H9 (cell line): ENCODE data around the gene NAXD. TPM values are rescaled to one million over a fixed set of nuclear protein-coding genes. Genes with fewer than 3 reads are reported as not detected.

Experiments
- DNase-seq: peaks from one replicate; pipeline ENCODE4 v3.0.0-alpha.2; 2017
- H2AFZ ChIP-seq: one replicate; pipeline ENCODE4 v1.6.1; 2013; ENCODE audit warnings: mild to moderate bottlenecking, low read length, control low read depth, moderate library complexity
- H2AK5ac ChIP-seq: 2 replicates; pipeline ENCODE4 v1.6.1; 2013; ENCODE audit warnings: low read length, control low read depth, mixed read lengths; ENCODE audit not compliant: insufficient read length
- H2BK120ac ChIP-seq: one replicate; pipeline ENCODE4 v1.6.1; 2013; ENCODE audit warnings: low read depth, mild to moderate bottlenecking, low read length, control low read depth, inconsistent platforms; ENCODE audit not compliant: poor library complexity, severe bottlenecking
- H2BK12ac ChIP-seq: 2 replicates; pipeline ENCODE4 v1.6.1; 2013; ENCODE audit warnings: low read length, control low read depth, mixed read lengths, low read depth; ENCODE audit not compliant: insufficient read length
- H2BK15ac ChIP-seq: 2 replicates; pipeline ENCODE4 v1.6.1; 2013; ENCODE audit warnings: low read depth, low read length, control low read depth
- H2BK20ac ChIP-seq: one replicate; pipeline ENCODE4 v1.6.1; 2013; ENCODE audit warnings: low read depth, mild to moderate bottlenecking, low read length, control low read depth, inconsistent platforms; ENCODE audit not compliant: poor library complexity, severe bottlenecking
- H2BK5ac ChIP-seq: 2 replicates; pipeline ENCODE4 v1.6.1; 2013; ENCODE audit warnings: low read length, control low read depth, mixed read lengths; ENCODE audit not compliant: insufficient read length
- H3K14ac ChIP-seq: 2 replicates; pipeline ENCODE4 v1.6.1; 2013; ENCODE audit warnings: low read length, control low read depth; ENCODE audit not compliant: insufficient read depth
- H3K18ac ChIP-seq: 2 replicates; pipeline ENCODE4 v1.6.1; 2013; ENCODE audit warnings: low read depth, mild to moderate bottlenecking, mixed read lengths, low read length, control low read depth; ENCODE audit not compliant: insufficient read length
- H3K23ac ChIP-seq: 2 replicates; pipeline ENCODE4 v1.6.1; 2013; ENCODE audit warnings: low read length, control low read depth, mixed read lengths, low read depth; ENCODE audit not compliant: insufficient read length
- H3K23me2 ChIP-seq: 2 replicates; pipeline ENCODE4 v1.6.1; 2013; ENCODE audit warnings: low read depth, mild to moderate bottlenecking, mixed read lengths, low read length, control low read depth; ENCODE audit not compliant: insufficient read length, poor library complexity, severe bottlenecking
- H3K27ac ChIP-seq: 2 replicates; pipeline ENCODE4 v1.5.1; 2013; ENCODE audit warnings: low read length, control low read depth, mixed read lengths, low read depth; ENCODE audit not compliant: insufficient read length
- H3K27me3 ChIP-seq: 2 replicates; pipeline ENCODE4 v1.6.1; 2013; ENCODE audit warnings: low read length, control low read depth, inconsistent platforms; ENCODE audit not compliant: insufficient read depth
- H3K4ac ChIP-seq: 2 replicates; pipeline ENCODE4 v1.6.1; 2013; ENCODE audit warnings: low read depth, mild to moderate bottlenecking, control low read depth, inconsistent platforms, low read length, moderate library complexity
- H3K4me1 ChIP-seq: 2 replicates; pipeline ENCODE4 v1.6.1; 2013; ENCODE audit warnings: low read length, control low read depth, inconsistent platforms; ENCODE audit not compliant: insufficient read depth
- H3K4me2 ChIP-seq: 2 replicates; pipeline ENCODE4 v1.6.1; 2013; ENCODE audit warnings: low read length, control low read depth, mixed read lengths; ENCODE audit not compliant: insufficient read length, insufficient read depth
- H3K56ac ChIP-seq: 2 replicates; pipeline ENCODE4 v1.6.1; 2013; ENCODE audit warnings: low read depth, mild to moderate bottlenecking, mixed read lengths, low read length, control low read depth; ENCODE audit not compliant: insufficient read length
- H3K79me1 ChIP-seq: 2 replicates; pipeline ENCODE4 v1.6.1; 2013; ENCODE audit warnings: low read depth, mild to moderate bottlenecking, moderate library complexity, low read length, control low read depth, inconsistent platforms; ENCODE audit not compliant: insufficient read depth, poor library complexity, severe bottlenecking
- H3K79me2 ChIP-seq: 2 replicates; pipeline ENCODE4 v1.6.1; 2013; ENCODE audit warnings: low read length, control low read depth, inconsistent platforms; ENCODE audit not compliant: insufficient read depth
- H3K9ac ChIP-seq: 2 replicates; pipeline ENCODE4 v1.6.1; 2013; ENCODE audit warnings: low read length, control low read depth, mixed read lengths; ENCODE audit not compliant: insufficient read length; ENCODE audit errors: extremely low read depth
- H3K9me3 ChIP-seq: one replicate; pipeline ENCODE4 v1.6.1; 2013; ENCODE audit warnings: low read depth, low read length, inconsistent platforms; ENCODE audit not compliant: control insufficient read depth
- H3T11ph ChIP-seq: one replicate; pipeline ENCODE4 v1.6.1; 2013; ENCODE audit warnings: mild to moderate bottlenecking, low read length, control low read depth, inconsistent platforms
- H4K20me1 ChIP-seq: one replicate; pipeline ENCODE4 v1.6.1; 2013; ENCODE audit not compliant: control insufficient read depth, insufficient read length, insufficient read depth
- H4K5ac ChIP-seq: 2 replicates; pipeline ENCODE4 v1.6.1; 2013; ENCODE audit warnings: low read depth, mild to moderate bottlenecking, mixed read lengths, low read length, control low read depth; ENCODE audit not compliant: insufficient read length
- H4K8ac ChIP-seq: replicated peaks from 2 replicates; pipeline ENCODE4 v1.6.1; 2013; ENCODE audit warnings: low read length, control low read depth, mixed read lengths, low read depth; ENCODE audit not compliant: insufficient read length
- H4K91ac ChIP-seq: 2 replicates; pipeline ENCODE4 v1.6.1; 2013; ENCODE audit warnings: low read depth, mild to moderate bottlenecking, moderate library complexity, mixed read lengths, low read length, control low read depth; ENCODE audit not compliant: insufficient read length
- H3K27ac Mint-ChIP-seq, 3 experiments: 2 replicates in 2 of 3; 3 replicates in 1 of 3; pipeline ENCODE4 v1.8.0; 2020 to 2021; ENCODE audit warnings: mixed read lengths in 3 of 3, mild to moderate bottlenecking in 1 of 3, moderate library complexity in 1 of 3
- H3K27me3 Mint-ChIP-seq: 2 replicates; pipeline ENCODE4 v1.8.0; 2021; ENCODE audit warnings: low read depth, mild to moderate bottlenecking, moderate library complexity, mixed read lengths
- H3K36me3 Mint-ChIP-seq, 3 experiments: 2 replicates in 2 of 3; 3 replicates in 1 of 3; pipeline ENCODE4 v1.8.0; 2020 to 2021; ENCODE audit warnings: low read depth in 3 of 3, mixed read lengths in 3 of 3; ENCODE audit not compliant: insufficient read depth in 1 of 3
- H3K4me1 Mint-ChIP-seq, 2 experiments: 2 replicates each; pipeline ENCODE4 v1.8.0; 2020; ENCODE audit warnings: mixed read lengths in 2 of 2
- H3K4me3 Mint-ChIP-seq, 2 experiments: 2 replicates in 1 of 2; 3 replicates in 1 of 2; pipeline ENCODE4 v1.8.0; 2020 to 2021; ENCODE audit warnings: mild to moderate bottlenecking in 2 of 2, mixed read lengths in 2 of 2, moderate library complexity in 1 of 2
- H3K9me3 Mint-ChIP-seq, 2 experiments: 2 replicates in 1 of 2; 3 replicates in 1 of 2; pipeline ENCODE4 v1.8.0; 2020; ENCODE audit warnings: mild to moderate bottlenecking in 2 of 2, mixed read lengths in 2 of 2, moderate library complexity in 1 of 2
- WGBS: extraction: QIAGEN DNeasy Blood & Tissue Kit; methylation state at CpG from one replicate; pipeline ENCODE4 v1.1.7; 2013; ENCODE audit warnings: missing lambda C conversion rate, low lambda C conversion rate, mixed read lengths; ENCODE audit not compliant: insufficient read length; ENCODE audit errors: extremely low coverage; 5-methylcytosine and 5-hydroxymethylcytosine counted together
- total RNA-seq: library from RNA; stranded (reverse); gene quantifications from 2 replicates; pipeline ENCODE4 v1.2.1, GENCODE V29; 2021
- TF ChIP-seq, protein P1 (sequence below): fragments of 200-600 bp; sonication (generic); conservative IDR thresholded peaks from 3 replicates; pipeline ENCODE4 v1.8.0; 2021; ENCODE audit warnings: antibody characterized with exemption, mild to moderate bottlenecking

Gene NAXD
- total RNA-seq, 1 experiment from 2014 or later = 25.5 TPM

GRCh38 chr13:110583178-110583865, 32.0 kb upstream of the NAXD start:
- DNase-seq = peak; percentile 19

More at GRCh38 chr13:110583178-110583865, 32.0 kb upstream of the NAXD start:
- no peaks in the 10 kb centered on the region; the same call in 1 of the 2 replicates for H3K27me3 Mint-ChIP-seq
- no peak overlapping the region for H3K4ac ChIP-seq
- H2BK15ac ChIP-seq = no peak overlapping the region
- H4K20me1 ChIP-seq = no peaks in the 10 kb centered on the region
- no peaks in the 10 kb centered on the region for H3K9me3 ChIP-seq
- H3T11ph ChIP-seq = no peak overlapping the region
- WGBS = no CpG with 5 or more reads among the region's 13 CpGs
- no peak overlapping the region for H4K8ac ChIP-seq
- no peaks in the 10 kb centered on the region for H3K79me1 ChIP-seq
- no peak overlapping the region for H4K91ac ChIP-seq
- no peaks in the 10 kb centered on the region for H3K27me3 ChIP-seq
- no peak overlapping the region for H3K4me3 Mint-ChIP-seq
- no peak overlapping the region for H4K5ac ChIP-seq
- no peaks in the 10 kb centered on the region for H3K4me1 ChIP-seq
- H2AK5ac ChIP-seq = no peak overlapping the region
- H3K4me2 ChIP-seq = no peak overlapping the region
- no peak overlapping the region for H2BK120ac ChIP-seq
- no peak overlapping the region for H3K9ac ChIP-seq
- H3K36me3 Mint-ChIP-seq = no peaks in the 10 kb centered on the region
- H3K14ac ChIP-seq = no peak overlapping the region
- no peaks in the 10 kb centered on the region for H3K79me2 ChIP-seq
- no peaks in the 10 kb centered on the region for H3K4me1 Mint-ChIP-seq
- no peak overlapping the region for H3K56ac ChIP-seq
- H2BK20ac ChIP-seq = no peak overlapping the region
- TF ChIP-seq, protein P1, sequence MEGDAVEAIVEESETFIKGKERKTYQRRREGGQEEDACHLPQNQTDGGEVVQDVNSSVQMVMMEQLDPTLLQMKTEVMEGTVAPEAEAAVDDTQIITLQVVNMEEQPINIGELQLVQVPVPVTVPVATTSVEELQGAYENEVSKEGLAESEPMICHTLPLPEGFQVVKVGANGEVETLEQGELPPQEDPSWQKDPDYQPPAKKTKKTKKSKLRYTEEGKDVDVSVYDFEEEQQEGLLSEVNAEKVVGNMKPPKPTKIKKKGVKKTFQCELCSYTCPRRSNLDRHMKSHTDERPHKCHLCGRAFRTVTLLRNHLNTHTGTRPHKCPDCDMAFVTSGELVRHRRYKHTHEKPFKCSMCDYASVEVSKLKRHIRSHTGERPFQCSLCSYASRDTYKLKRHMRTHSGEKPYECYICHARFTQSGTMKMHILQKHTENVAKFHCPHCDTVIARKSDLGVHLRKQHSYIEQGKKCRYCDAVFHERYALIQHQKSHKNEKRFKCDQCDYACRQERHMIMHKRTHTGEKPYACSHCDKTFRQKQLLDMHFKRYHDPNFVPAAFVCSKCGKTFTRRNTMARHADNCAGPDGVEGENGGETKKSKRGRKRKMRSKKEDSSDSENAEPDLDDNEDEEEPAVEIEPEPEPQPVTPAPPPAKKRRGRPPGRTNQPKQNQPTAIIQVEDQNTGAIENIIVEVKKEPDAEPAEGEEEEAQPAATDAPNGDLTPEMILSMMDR = no peak
- H3K27ac Mint-ChIP-seq = no peak overlapping the region; a peak in 1 of 7 replicates
- H3K9me3 Mint-ChIP-seq = no peaks in the 10 kb centered on the region
- no peaks in the 10 kb centered on the region for H3K23me2 ChIP-seq
- no peak overlapping the region for H3K27ac ChIP-seq
- no peak overlapping the region for H3K23ac ChIP-seq
- no peak overlapping the region for H2BK12ac ChIP-seq
- H2BK5ac ChIP-seq = no peak overlapping the region
- no peak overlapping the region for H3K18ac ChIP-seq
- no peak overlapping the region for H2AFZ ChIP-seq
